K562 (cell line): ENCODE measurements around the gene LRGUK. TPM values are rescaled to one million over a fixed set of nuclear protein-coding genes. Genes with fewer than 3 reads are reported as not detected.

ENCODE experiments used
- ARID2 ChIP-seq: fragments of 450-650 bp; IDR thresholded peaks from 2 replicates; pipeline ENCODE4 v1.6.1; 2017; ENCODE audit warnings: antibody characterized with exemption, mild to moderate bottlenecking
- CREBBP ChIP-seq: IDR thresholded peaks from one replicate; pipeline ENCODE4 v1.6.1; 2012; ENCODE audit warnings: low read depth, mild to moderate bottlenecking, control low read depth, inconsistent platforms, low read length
- GABPA ChIP-seq: fragments of 200-800 bp; sonication (Bioruptor generic); conservative IDR thresholded peaks from 2 replicates; pipeline ENCODE4 v1.6.1; 2016; ENCODE audit warnings: low read depth, missing genetic modification characterization, missing compliant biosample characterization
- GTF2F1 ChIP-seq: IDR thresholded peaks from 2 replicates; pipeline ENCODE4 v1.6.1; 2011; ENCODE audit warnings: low read depth, low read length, improper control_type of control experiment
- HNRNPLL ChIP-seq: fragments of 200-400 bp; formaldehyde crosslinking; IDR thresholded peaks from 2 replicates; pipeline ENCODE4 v1.6.1; 2017; ENCODE audit warnings: low read length, low read depth, mild to moderate bottlenecking; ENCODE audit not compliant: poor library complexity, severe bottlenecking
- KAT7 ChIP-seq: sonication (generic); formaldehyde crosslinking; IDR thresholded peaks from 2 replicates; pipeline ENCODE4 v1.8.0; 2022; ENCODE audit warnings: missing genetic modification reagents, mild to moderate bottlenecking, borderline replicate concordance
- KLF16 ChIP-seq: IDR thresholded peaks from 2 replicates; pipeline ENCODE4 v1.6.1; 2016; ENCODE audit warnings: antibody characterized with exemption
- LCOR ChIP-seq: sonication (generic); formaldehyde crosslinking; IDR thresholded peaks from 2 replicates; pipeline ENCODE4 v1.8.0; 2022; ENCODE audit warnings: mild to moderate bottlenecking, missing genetic modification reagents
- MCM7 ChIP-seq, 2 experiments: fragments of 450-650 bp; IDR thresholded peaks; 2 replicates each; pipeline ENCODE4 v1.6.1; 2016 to 2018
- POLR2AphosphoS5 ChIP-seq: IDR thresholded peaks from 2 replicates; pipeline ENCODE4 v1.6.1; 2011; ENCODE audit warnings: mild to moderate bottlenecking, low read depth, low read length, moderate library complexity; ENCODE audit not compliant: control insufficient read depth, insufficient read depth
- POLR2B ChIP-seq: fragments of 450-650 bp; IDR thresholded peaks from 2 replicates; pipeline ENCODE4 v1.6.1; 2018; ENCODE audit warnings: low read depth; ENCODE audit not compliant: partially characterized antibody
- SMAD4 ChIP-seq: fragments of 250-450 bp; sonication (Bioruptor Pico); conservative IDR thresholded peaks from 2 replicates; pipeline ENCODE4 v1.8.0; 2021; ENCODE audit warnings: inconsistent platforms, mild to moderate bottlenecking, moderate library complexity
- SPI1 ChIP-seq: IDR thresholded peaks from 2 replicates; pipeline ENCODE4 v1.6.1; 2011; ENCODE audit warnings: low read depth, low read length, control low read depth, borderline replicate concordance
- TEAD1 ChIP-seq, 2 experiments: fragments of 450-650 bp in 1 of 2; sonication (generic) in 1 of 2; formaldehyde crosslinking; IDR thresholded peaks; 2 replicates each; pipeline versions ENCODE4 v1.4.0 to v1.8.0; 2020 to 2022; ENCODE audit warnings: mild to moderate bottlenecking in 2 of 2, missing genetic modification reagents in 1 of 2
- ZC3H11A ChIP-seq: IDR thresholded peaks from 2 replicates; pipeline ENCODE4 v1.6.1; 2012; ENCODE audit warnings: low read depth, low read length, improper control_type of control experiment
- ZNF146 ChIP-seq: IDR thresholded peaks from one replicate; pipeline ENCODE4 v1.6.1; 2018; ENCODE audit warnings: missing compliant biosample characterization; ENCODE audit not compliant: unreplicated experiment
- ZNF347 ChIP-seq: fragments of 450-650 bp; formaldehyde crosslinking; IDR thresholded peaks from 2 replicates; pipeline ENCODE4 v1.4.0; 2020; ENCODE audit warnings: low read depth, mild to moderate bottlenecking, moderate library complexity
- ZNF444 ChIP-seq: fragments of 250-450 bp; sonication (Bioruptor Pico); IDR thresholded peaks from 2 replicates; pipeline ENCODE4 v1.4.0; 2020; ENCODE audit warnings: mild to moderate bottlenecking, moderate library complexity
- ZNF583 ChIP-seq: fragments of 250-450 bp; sonication (Bioruptor Pico); IDR thresholded peaks from 2 replicates; pipeline ENCODE4 v1.4.0; 2020
- ZNF79 ChIP-seq: fragments of 250-450 bp; sonication (Bioruptor Pico); IDR thresholded peaks from 2 replicates; pipeline ENCODE4 v1.4.0; 2020; ENCODE audit warnings: low read depth, mild to moderate bottlenecking, moderate library complexity
- polyA plus RNA-seq, 8 experiments: library from polyadenylated mRNA; depleted of rRNA in 4 of 8; stranded (reverse) in 5 of 8; unstranded in 3 of 8; fragments of >200 nt; fragmentation: Nextera tagmentation in 2 of 8; fragmentation: Illumina TruSeq in 1 of 8; extraction: Ambion mirVana in 2 of 8; extraction: Trizol in 1 of 8; gene quantifications; 2 replicates each; pipeline versions ENCODE4 v1.2.1 to v1.2.3, GENCODE V29; 2011 to 2014; ENCODE audit warnings: inconsistent platforms in 1 of 8, missing spikeins in 1 of 8
- total RNA-seq, 7 experiments: library from RNA; depleted of rRNA in 6 of 7; stranded (reverse); fragments of >200 nt in 6 of 7; fragmentation: Illumina TruSeq in 2 of 7; extraction: Trizol in 2 of 7; gene quantifications; 2 replicates each; pipeline versions ENCODE4 v1.2.1 to v1.2.3, GENCODE V29; 2011 to 2021; ENCODE audit warnings: low replicate concordance in 1 of 7
- TF ChIP-seq, protein P1 (sequence below), 2 experiments: fragments of 250-450 bp in 1 of 2; fragments of 450-650 bp in 1 of 2; sonication (Bioruptor Pico) in 1 of 2; IDR thresholded peaks; 2 replicates each; pipeline versions ENCODE4 v1.6.1 to v1.8.0; 2016 to 2021; ENCODE audit warnings: mild to moderate bottlenecking in 2 of 2, moderate library complexity in 2 of 2, missing compliant biosample characterization in 1 of 2, missing genetic modification characterization in 1 of 2
- TF ChIP-seq, protein P2 (sequence below): sonication (generic); formaldehyde crosslinking; IDR thresholded peaks from 2 replicates; pipeline ENCODE4 v1.8.1; 2023; ENCODE audit warnings: mild to moderate bottlenecking, missing genetic modification reagents, moderate library complexity
- TF ChIP-seq, protein P3 (sequence below): fragments of 450-650 bp; conservative IDR thresholded peaks from 2 replicates; pipeline ENCODE4 v1.6.1; 2016; ENCODE audit warnings: missing genetic modification characterization, low read depth, mild to moderate bottlenecking, control low read depth, missing compliant biosample characterization
- TF ChIP-seq, protein P4 (sequence below): fragments of 450-650 bp; formaldehyde crosslinking; IDR thresholded peaks from 2 replicates; pipeline ENCODE4 v1.4.0; 2022; ENCODE audit warnings: mild to moderate bottlenecking, moderate library complexity
- TF ChIP-seq, protein P5 (sequence below): fragments of 250-450 bp; sonication (Bioruptor Pico); IDR thresholded peaks from 2 replicates; pipeline ENCODE4 v1.8.0; 2021; ENCODE audit warnings: mild to moderate bottlenecking, moderate library complexity

Gene LRGUK
- total and polyA plus RNA-seq, 9 of the 15 experiments (the other 6 are each of a cell fraction or from before 2014, with no cell fraction given), result 0.04 to 0.33 (median 0.18) TPM

DNA sequence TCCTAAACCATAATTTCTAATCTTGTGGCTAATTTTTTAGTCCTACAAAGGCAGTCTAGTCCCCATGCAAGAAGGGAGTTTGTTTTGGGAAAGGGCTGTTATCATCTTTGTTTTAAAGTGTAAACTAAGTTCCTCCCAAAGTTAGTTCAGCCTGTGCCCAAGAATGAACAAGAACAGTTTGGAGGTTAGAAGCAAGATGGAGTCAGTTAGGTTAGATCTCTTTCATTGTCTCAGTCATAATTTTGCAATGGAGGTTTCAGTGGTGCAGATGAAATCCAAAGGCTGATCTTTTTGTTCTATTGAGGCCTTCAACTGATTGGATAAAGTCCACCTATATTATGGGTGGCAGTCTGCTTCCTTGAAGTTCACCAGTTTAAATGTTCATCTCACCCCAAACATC lies 68.1 kb downstream of the LRGUK start (continued):
- TF ChIP-seq KLF16 (no peak), TEAD1 (CRISPR knock-in tag; IDR thresholded peaks at IDR 0.05) (peak in 1 of 2 experiments; percentile 79; a peak in 2 of 4 replicates), MCM7 (IDR thresholded peaks at IDR 0.05) (no peak), POLR2AphosphoS5 (no peak), GTF2F1 (no peak), SMAD4 (CRISPR knock-in tag) (peak; percentile 93), ZNF347 (CRISPR knock-in tag) (peak; percentile 28; the same call in 1 of the 2 replicates), ZNF146 (CRISPR knock-in tag) (no peak), ZNF444 (CRISPR knock-in tag) (no peak), ZNF583 (peak; percentile 88), GABPA (no peak), HNRNPLL (no peak), ARID2 (no peak), ZC3H11A (no peak), SPI1 (no peak), CREBBP (no peak), KAT7 (no peak), ZNF79 (CRISPR knock-in tag) (peak; percentile 58; the same call in 1 of the 2 replicates), LCOR (CRISPR knock-in tag) (no peak), POLR2B (no peak)
- TF ChIP-seq, protein P1, sequence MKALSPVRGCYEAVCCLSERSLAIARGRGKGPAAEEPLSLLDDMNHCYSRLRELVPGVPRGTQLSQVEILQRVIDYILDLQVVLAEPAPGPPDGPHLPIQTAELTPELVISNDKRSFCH (CRISPR knock-in tag; IDR thresholded peaks at IDR 0.05), result no peak
- TF ChIP-seq, protein P1 (tag; IDR thresholded peaks at IDR 0.05), result peak; percentile 95
- TF ChIP-seq, protein P2, sequence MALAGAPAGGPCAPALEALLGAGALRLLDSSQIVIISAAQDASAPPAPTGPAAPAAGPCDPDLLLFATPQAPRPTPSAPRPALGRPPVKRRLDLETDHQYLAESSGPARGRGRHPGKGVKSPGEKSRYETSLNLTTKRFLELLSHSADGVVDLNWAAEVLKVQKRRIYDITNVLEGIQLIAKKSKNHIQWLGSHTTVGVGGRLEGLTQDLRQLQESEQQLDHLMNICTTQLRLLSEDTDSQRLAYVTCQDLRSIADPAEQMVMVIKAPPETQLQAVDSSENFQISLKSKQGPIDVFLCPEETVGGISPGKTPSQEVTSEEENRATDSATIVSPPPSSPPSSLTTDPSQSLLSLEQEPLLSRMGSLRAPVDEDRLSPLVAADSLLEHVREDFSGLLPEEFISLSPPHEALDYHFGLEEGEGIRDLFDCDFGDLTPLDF (CRISPR knock-in tag), result no peak
- TF ChIP-seq, protein P3, sequence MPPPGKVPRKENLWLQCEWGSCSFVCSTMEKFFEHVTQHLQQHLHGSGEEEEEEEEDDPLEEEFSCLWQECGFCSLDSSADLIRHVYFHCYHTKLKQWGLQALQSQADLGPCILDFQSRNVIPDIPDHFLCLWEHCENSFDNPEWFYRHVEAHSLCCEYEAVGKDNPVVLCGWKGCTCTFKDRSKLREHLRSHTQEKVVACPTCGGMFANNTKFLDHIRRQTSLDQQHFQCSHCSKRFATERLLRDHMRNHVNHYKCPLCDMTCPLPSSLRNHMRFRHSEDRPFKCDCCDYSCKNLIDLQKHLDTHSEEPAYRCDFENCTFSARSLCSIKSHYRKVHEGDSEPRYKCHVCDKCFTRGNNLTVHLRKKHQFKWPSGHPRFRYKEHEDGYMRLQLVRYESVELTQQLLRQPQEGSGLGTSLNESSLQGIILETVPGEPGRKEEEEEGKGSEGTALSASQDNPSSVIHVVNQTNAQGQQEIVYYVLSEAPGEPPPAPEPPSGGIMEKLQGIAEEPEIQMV, result peak; percentile 50; the same call in 1 of the 2 replicates
- TF ChIP-seq, protein P4, sequence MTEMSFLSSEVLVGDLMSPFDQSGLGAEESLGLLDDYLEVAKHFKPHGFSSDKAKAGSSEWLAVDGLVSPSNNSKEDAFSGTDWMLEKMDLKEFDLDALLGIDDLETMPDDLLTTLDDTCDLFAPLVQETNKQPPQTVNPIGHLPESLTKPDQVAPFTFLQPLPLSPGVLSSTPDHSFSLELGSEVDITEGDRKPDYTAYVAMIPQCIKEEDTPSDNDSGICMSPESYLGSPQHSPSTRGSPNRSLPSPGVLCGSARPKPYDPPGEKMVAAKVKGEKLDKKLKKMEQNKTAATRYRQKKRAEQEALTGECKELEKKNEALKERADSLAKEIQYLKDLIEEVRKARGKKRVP (CRISPR knock-in tag), result no peak
- TF ChIP-seq, protein P5, sequence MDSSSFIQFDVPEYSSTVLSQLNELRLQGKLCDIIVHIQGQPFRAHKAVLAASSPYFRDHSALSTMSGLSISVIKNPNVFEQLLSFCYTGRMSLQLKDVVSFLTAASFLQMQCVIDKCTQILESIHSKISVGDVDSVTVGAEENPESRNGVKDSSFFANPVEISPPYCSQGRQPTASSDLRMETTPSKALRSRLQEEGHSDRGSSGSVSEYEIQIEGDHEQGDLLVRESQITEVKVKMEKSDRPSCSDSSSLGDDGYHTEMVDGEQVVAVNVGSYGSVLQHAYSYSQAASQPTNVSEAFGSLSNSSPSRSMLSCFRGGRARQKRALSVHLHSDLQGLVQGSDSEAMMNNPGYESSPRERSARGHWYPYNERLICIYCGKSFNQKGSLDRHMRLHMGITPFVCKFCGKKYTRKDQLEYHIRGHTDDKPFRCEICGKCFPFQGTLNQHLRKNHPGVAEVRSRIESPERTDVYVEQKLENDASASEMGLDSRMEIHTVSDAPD, result 0 out of 2 replicates have a peak, but pooled peaks have one; percentile 35
